CD4-positive, alpha-beta T cell treated with Interleukin-17A for 4 hours (primary cell): ENCODE data around the gene SFI1.

ENCODE experiments used
- DNase-seq: peaks from one replicate; pipeline ENCODE4 v3.0.0-alpha.2; 2020; ENCODE audit warnings: mixed read lengths

SFI1 gene

DNA sequence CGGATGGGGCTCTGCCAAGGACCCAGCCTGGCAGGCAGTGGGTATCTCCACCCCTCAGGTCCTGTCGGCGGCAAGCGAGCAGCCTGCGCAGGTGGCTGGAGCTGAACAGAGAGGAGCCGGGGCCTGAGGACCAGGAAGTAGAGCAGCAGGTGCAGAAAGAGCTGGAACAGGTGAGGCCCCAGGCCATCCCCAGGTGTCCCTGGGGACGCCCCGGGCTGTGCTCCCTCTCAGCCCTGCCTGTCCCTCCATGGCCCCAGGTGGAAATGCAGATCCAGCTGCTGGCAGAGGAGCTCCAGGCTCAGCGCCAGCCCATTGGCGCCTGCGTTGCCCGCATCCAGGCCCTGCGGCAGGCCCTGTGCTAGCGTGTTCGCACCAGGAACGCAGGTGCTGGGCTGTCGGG, 121.7 kb downstream of the SFI1 start:
- DNase-seq: no peak

DNA sequence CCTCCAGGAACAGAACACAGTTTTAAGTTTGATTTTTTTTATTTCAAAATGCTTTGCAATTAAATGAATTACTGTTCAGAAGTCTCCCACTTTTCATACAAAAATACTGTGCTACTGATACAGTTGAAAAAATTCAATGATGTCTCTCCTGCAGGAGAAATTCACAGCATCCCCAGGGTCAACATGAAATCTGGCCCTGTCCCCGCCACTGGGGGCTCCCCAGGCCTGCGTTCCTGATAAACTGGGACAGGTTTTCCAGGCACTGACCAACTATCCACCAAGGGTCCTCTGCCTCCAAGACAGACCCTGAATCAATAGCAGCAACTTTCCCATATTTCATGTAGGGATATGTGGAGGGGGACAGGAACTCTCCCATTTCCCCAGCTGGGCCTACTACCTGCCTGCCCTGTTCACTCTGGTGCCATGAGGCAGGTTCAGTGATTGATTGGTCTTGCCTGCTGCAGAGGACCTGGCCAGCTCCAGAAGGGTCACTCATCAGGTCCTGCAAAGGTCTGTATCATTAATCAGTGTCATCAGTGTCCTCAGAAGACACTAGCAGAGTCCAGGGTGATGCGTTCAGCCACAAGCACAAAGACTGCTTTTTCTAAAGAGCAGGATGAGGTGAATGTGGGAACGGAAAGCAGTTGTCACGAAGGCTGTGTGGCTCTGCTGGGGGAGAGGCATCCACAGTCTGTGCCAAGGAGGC, 122.3 kb downstream of the SFI1 start:
- no peak for DNase-seq

DNA sequence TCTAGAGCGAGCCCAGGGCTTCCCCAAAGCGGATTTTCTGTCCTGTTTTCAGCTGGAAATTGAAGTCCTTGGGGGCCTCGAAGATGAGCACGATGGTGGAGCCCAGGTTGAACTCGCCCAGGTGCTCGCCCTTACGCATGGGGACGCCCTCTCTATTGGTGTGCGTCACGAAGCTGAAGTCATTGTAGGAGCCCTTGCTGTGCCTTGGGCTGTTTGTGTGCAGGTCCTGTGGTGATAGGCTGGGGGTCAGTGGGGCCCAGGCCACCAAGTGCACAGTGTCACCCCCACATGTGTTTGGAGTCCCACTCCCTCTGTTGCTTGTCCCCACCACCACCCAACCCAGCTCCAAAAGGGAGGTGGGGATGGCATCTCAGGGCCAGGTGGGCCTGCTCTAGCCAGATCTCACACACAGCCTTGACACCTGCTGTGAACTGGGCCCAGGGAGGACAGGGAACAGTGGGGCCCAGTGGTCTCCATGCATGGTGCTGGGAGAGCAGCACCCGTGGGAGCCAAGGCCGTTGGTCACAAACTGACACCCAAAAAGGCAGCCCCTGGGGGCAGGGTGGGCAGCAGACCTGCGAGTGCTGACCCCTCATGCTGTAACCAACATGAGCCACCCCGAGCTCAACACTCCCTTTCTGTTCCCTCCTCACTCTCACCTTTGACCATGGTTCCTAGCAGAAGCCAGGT, 123.4 kb downstream of the SFI1 start:
- no peak for DNase-seq

DNA sequence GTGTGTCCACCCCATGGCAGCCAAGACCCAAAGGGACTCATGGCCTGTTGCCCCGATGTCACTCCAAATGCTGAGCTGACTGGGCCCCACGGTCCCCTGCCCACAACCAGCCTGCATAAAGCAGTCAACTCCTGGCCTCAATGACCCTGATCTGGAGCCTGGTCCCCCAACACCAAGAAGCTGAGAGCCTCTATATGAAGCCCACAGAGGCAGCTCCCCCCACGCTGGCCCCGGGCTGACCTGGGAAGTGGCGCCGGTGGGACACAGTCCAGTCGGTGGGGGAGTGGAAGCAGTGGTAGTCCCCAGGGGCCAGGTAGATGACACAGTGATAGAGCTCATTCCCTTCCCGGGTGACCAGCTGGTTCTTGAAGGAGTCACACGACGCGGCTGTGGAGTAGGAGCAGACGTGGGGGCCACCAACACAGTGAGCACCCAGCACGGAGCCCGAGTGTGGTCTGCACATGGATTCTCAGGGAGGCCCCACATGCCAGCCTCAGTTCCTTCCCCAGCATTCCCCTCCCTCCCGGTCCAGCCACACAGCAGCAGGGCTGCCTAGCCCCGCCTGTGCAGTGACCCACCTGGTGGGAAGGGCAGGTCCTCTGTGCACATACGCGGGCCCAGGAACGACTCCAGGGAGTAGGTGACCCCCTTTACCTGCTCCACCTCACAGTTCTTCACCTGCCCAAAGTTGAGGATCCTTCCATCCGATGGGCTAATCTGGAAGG, 124.6 kb downstream of the SFI1 start:
- no peak for DNase-seq

DNA sequence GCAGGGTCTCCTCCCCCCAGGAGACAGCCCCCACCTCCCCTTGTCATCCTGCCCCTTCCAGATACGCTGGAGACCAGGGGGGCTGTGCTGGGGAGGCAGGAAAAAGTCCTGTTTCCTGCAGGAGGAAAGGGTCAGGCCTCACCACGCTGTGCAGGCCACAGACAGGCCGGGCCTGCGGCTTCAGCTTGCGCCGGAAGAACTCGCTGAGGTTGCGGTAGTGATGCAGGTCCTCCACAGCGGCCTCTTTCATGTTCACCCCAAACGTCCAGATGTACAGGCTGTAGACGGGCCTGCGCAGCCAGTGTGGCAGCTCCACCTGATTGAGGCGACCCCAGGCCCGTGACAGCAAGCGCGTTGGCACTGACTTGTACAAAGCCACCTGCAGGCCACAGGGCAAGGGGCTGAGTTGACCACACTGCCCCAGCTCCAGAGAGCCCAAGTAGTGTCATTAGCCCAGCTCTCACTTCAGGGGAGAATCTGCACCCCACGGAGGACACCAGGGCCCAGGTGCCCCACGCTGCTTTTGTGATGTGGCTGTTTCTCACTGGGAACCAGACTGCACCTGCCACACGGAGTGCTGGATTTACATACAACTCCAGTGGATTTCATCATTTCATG, 125.3 kb downstream of the SFI1 start:
- DNase-seq: no peak

DNA sequence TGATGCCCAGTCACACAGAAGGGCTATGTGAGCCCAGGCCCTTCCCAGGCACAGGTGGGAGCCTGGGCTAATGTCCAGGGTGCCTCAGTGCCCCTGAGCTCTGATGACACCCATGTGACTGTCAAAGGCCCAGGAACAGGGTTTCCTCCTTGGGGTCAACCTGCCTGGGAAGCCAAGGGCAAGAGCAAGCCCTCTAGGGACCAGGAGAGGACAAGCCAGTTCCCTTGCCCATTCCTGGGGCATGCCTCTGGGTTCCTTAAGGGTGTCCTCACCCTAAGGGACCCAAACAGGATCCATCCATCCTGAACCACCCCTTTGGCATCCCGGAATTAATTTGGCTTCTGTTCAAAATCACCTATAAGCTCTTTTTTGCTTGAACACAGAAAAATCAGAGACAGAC, 126.6 kb downstream of the SFI1 start:
- DNase-seq: no peak

DNA sequence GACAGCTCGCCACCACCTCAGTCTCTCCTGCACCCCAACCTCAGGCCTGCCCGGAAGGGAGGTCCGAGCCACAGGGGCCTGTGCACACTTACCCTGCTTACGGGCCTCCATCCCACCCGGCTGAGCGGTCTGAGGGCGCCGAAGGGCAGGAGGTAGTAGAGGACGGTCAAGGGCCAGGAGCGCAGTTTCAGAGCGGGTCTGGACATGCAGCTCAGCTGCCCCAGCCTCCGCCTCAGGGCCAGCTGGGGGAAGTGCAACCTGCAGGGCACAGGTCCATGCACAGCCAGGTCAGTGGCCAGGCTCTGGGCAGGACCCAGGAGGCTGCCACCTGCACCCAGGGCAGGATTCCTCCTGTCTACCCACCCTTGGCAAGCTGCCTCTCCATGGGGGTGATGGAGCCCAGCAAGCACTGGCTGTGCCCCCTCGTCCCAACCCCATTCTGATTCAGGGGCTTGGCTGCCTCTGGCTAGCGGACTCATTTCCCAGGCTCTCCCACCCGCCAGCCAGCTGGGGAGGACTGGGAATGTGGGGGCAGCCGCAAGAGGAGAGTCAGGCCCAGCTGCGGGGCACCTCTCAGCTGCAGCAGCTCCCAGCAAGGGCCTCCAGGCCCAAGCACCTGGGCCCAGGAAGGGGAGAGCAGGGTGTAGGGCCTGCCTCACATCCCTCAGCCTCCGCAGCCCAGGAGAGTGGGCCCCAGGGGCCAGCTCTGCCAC, 127.4 kb downstream of the SFI1 start:
- no peak for DNase-seq

DNA sequence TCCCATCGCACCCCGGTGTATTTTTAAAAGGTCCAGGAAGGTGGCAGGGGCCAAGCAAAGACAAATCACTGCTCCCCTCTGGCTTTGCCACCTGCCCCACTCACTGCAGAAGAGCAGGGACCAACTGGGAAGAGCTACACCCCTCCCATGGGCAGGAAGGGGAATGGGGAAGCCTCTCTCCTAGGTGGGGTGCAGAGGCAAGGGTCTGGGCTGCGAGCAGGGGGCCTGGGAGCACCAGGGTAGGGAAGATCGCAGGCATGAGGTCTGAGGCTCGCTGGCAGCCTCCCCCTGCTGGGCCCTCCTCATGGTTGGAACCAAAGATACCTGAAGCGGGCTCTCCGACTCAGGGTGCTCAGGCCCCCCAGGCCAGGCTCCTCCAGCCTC, 128.9 kb downstream of the SFI1 start:
- DNase-seq: no peak

DNA sequence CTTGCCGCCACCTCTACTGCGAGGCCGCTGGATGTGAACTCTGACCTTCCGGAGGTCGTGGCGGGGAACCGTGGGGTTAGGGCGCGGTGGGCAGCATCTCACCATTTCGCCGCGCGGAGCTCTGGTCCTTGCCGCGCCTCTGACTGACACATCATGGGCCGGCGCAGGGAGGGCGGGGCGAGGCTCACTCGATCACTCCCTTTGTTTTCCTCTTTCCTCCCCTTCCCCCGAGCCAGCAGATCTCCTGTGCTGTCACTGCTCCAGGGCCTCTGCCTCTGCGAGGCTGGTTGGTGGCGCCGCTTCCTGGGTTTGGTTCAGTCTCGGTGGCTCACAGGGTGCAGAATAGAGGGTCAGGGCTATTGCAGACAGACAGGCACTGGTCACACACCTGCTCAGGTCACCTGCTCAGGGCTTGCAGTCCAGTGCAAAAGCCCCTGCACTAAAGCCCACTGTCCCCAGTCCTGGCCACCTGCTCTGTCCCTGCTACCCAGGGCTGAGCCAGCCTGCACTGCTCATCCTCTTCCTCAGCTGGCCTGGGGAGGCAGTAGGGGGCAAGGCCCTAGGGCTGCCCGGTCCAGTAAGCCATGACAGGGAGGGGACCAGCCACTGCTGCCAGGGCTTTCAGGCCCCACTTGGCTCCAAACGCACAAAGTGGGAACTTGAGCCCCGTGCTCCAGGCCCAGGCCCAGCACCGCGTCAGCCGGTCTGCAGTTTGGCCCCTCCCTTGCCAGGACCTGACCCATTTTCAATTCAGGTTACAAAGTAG, 129.5 kb downstream of the SFI1 start:
- no peak for DNase-seq

DNA sequence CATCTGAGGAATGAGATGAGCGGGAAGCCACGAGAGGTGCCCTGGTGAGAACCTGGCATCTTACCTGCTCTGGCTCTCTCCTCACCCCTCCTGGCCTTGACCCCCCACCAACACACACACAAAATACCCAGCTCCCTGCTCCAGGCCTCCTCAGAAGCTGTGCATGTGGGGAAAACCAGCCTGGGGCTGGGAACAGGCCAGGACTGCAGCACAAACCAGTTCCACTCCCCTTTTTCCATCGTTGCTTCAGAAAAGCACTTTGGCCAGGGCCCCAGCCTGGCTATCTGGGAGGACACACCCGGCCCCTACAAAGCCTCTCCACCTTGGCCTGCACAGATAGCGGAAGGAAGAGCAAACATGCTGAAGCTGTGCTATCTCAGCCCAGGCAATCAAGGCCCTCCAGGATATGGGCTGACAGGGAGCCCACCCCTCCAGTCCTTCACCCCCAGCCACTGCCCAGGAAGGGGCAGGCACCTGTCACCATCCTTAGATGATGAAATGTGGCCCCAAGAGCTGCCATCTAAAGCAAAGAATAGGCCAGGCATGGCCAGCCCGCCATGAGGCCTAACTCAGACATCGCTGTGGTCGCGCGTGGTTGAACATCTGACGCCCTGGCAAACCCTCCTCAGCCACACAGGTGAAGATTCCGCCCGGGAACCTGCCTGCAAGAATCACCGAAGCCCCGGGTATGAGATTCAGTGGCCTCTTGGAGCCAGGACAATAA, 130.3 kb downstream of the SFI1 start:
- no peak for DNase-seq

DNA sequence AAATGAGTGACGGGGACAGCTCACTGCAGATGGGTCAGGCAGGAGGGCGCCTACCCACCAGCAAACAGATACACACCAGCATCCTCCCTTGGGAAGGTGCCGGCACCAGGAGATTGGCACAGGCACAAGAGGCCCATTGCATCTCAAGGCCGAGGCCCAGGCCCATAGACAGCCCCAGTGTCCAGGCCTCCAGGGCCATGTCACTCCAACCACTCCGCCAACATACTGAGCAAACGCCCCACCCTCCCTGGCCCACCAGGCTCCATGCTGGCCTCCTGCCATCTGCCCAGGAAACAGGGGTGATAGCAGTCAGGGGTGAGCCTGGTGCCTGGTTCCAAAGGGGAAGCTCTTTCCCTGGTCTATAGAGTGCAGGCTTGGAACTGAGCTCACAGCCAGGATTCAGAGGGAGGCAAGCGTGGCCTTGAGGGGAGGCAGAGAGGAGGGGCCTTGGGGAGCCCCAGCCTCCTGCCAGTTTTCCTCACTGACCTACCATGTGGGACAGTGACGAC, 130.9 kb downstream of the SFI1 start:
- DNase-seq: no peak

DNA sequence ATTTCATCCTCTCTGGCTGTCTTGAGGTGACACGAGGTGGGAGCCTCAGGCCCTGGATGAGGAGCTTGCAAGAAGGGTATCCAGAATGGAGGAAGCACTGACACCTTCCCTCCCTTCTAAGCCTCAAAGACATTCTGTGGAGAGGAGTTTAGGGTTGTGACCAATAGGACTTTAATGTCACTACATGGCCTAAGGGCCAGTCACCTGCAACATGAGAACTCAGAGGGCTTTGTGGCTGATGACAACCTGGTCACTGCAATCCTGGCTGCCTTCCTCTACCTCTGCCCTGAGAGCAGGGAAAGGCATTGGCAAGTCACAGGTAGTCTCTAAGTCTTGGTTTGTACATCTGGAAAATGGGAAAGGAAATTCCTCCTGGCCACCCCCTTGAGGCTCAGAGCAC, 132.0 kb downstream of the SFI1 start:
- no peak for DNase-seq

DNA sequence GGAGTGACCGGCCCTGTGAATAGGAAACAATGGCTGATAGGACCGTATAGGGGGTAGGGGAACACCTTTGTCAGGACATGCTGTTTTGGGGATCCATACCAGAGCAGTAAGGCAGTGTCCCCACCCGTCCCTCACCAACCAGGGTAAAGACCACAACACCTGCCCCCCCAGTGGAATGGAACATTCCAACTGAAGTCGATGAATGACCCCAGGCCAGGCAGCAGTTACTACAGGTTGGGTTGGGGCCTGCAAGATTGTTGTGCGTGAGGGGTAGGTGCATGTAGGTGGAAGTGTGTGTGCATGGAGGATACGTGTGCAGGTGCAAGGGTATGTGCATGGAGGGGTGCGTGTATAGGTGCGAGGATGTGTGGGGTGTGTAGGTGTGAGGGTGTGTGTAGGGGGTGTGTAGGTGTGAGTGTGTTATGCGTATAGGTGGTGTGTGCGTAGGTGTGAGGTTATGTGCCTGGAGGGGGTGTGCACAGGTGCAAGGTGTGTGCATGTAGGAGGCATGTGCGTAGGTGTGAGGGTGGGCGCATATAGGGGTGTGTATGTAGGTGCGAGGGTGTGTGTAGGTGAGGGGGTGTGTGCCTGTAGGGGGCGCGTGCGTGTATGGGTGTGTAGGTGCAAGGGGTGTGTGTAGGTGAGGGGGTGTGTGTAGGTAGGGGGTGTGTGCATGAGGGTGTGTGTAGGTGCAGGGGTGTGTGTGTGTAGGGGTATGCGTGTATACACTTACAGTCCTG, 132.8 kb downstream of the SFI1 start:
- peak; percentile 31 for DNase-seq

DNA sequence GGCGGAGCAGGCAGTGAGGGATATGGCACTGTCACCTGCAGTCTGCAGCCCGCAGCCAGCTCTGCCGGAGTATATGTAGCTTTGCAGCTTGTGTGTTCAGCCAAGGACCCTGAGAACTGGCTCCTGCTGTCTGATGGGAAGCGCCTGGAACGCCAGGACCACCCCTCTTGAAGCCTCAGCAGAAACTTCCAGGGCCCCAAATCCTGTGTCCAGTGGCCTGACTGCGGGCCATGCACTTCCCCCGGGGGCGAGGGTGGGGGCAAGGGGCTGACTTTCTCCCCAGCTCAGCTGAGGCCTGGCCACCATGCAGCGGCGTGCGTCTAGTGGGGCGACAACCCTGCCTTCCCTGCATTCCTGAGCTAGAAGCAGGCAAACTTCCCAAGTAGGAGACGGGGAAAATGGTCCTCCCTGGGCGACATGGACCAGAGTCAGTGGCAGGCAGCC, 133.4 kb downstream of the SFI1 start:
- DNase-seq: no peak

DNA sequence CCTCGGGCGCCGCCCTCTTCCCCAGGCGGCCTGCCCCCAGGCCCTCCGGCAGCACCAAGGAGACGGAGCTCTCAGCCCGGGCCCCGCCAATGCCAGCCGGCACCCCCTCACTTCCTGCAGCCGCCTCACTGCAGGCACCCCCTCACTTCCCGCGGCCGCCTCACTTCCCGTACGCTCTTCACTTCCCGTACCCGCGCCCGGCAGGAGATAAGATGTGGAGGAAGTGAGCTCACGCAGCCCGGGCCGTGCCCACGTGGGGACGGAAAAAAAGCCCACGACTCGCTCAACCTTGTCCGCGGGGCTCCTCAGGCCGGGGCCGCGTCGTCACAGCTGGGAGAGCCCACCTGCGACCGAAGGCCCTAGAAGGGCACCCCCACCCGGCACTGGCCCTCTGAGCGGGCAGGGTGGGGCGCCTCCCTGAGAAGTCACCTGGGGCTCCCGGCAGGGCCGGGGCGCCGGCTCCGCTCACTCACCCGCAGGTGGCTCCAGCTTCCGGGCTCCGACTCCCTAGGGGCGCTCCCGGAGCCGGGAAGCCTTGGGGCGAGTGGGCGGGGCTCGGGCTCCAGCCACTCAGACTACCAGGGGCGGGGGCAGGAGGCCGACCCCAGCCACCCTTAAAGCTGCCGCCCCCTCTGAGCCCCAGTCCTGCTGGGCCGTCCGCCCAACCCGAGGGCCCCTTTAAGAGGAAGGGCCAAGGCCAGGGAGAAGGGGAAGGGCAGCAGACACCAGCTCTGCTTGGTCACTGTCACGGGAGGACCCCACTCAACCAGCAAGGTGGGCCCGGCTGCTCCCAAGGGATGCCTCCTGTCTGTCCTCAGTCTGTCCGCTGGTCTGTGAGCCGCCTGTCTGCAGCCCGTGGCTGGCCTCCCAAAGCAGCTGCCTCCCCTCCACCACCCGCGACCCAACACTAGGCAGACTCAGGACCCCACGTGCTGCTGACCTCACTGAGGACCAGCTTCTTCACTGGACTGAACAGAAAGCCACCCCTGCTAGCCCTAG, 134.3 kb downstream of the SFI1 start:
- peak; percentile 91 for DNase-seq

DNA sequence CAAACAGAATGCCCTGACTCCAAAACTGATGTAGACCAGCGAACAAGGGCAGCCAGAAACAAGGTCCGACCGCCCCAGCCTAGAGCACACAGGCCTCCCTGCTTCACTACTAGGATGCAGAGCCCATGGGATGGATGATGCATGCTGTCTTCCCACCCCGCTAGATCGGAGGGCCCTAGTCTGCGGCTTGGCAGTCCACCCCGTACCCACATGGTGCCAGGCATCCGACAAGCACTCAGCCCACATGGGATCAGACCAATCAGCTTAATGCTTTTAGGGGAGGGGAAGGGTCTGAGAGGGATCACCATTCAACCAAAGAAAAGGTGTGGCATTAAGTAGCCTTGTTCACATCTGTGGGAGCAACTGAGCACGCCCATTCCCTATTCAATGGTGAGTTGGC, 135.1 kb downstream of the SFI1 start:
- DNase-seq: no peak

DNA sequence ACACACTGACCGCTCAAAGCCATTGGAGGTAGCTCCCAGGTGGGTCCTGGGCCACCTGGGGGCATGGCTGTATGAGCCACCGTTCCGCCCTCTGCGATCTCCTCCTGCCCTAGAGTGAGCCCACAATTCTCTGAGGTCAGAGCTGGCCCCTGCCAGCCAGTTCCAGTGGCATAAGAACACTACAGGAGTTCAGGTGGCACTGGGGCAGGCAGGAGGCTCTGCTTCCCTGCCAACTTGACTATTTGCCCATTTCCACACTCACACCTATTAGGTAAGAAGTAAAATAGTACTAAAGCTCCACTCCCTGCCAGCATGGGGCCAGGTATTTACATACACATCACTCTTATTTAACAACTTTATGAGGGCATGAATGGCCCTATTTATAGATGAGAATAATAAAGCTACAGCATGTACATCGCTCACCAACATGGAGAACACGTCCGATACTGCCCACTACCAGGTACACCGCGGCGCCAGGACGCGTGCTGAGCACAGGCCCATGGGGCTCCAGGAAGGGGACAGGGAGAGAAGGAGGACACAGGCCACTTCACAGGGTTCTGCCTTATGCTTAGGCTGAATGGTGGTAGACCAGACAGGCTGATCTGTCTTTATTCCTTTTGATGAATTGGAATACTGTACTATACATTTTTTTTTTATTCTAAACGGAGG, 139.4 kb downstream of the SFI1 start:
- no peak for DNase-seq

DNA sequence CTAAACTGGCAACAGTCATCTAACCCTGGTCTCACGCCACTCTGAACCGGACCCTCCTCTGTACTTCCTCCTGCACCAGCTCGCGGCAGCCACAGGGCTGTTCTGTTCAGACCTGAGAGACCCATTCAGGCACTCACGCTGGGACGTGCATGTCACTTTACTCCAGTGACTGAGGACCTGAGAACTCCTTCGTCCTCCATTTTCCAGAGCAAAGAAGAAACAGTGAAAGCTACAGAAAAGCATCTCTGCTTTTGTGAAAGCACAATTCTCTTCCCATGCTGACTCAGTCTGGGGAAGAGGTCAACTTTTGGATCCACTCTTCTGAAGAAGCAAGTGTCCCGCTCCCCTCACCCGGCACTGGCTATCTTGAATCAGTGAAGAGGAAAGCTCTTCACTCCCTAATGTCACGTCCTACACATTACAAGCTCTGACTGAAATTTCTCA, 141.1 kb downstream of the SFI1 start:
- no peak for DNase-seq
